Measurements from ENCODE around the gene EFR3B. TPM values are rescaled to one million over a fixed set of nuclear protein-coding genes. Genes with fewer than 3 reads are reported as not detected.

The EFR3B gene
- total and polyA plus RNA-seq, 10 of the 15 experiments (the other 5 are each of a cell fraction or from before 2014, with no cell fraction given), result 0.12 to 3.9 (median 1.8) TPM

DNA sequence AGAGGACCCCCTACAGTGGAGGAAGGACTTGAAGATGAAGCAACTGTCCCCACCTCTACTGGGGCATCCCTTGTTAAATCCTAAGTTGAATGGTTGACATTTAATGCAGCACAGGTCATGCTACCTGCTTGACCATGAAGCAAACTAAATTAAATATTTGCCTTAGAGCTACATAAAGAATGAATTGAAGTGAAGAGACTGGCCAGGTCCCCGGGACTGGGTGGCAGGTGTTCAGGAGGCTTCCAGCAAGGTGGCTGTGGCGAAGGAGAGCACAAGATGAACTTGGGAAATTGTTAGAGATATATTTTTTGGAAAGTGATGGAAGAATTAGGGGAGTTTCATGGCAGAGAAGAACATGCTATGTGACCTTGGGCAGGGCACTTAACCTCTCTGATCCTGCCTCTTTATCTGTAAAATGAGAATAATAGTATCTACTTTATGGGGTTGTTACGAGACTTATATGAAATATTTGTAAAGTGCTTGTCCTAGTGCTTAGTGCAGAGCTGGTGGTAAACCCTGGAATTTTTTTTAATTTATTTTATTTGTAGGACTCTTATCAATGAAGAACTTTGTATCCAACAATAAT lies 37.3 kb downstream of the EFR3B start:
- SMC1A ChIA-PET (ENCODE audit: uncharacterized antibody, unreplicated experiment), result no interaction called here
- no peak overlapping the region for H3K27ac ChIP-seq (ENCODE audit: control insufficient read depth, insufficient read depth)
- no peaks in the 10 kb centered on the region for H3K36me3 ChIP-seq (ENCODE audit: control insufficient read depth in 2 of 2, insufficient read depth in 2 of 2, low read length in 1 of 2)
- 0 out of 4 replicates have a peak, but pooled peaks cover 0 to 2% of the 10 kb centered on the region in 2 experiments for H3K27me3 ChIP-seq (replicated peaks in 1 of 2; ENCODE audit: control insufficient read depth in 2 of 2, insufficient read depth in 2 of 2, low read length in 1 of 2)
- ATAC-seq (no peak), DNase-seq (ENCODE audit: low read depth, low spot score) (no peak), FAIRE-seq (no peak)
- H3K79me2 ChIP-seq (ENCODE audit: control insufficient read depth, insufficient read depth, low read length), result no peaks in the 10 kb centered on the region
- H3K9me3 ChIP-seq (replicated peaks; ENCODE audit: control insufficient read depth, insufficient read depth, low read length), result no peaks in the 10 kb centered on the region
- no TSS peak for BruUV-seq (replicated peaks)
- no peak overlapping the region for H3K9ac ChIP-seq (ENCODE audit: control insufficient read depth, insufficient read depth, low read length)
- RAD21 ChIA-PET (ENCODE audit: unreplicated experiment), result no interaction called here
- no peak overlapping the region for H2AFZ ChIP-seq (ENCODE audit: control insufficient read depth, low read depth, low read length)
- intact Hi-C loops (cut with micrococcal nuclease; ENCODE audit: unreplicated experiment), result no loop called here
- H3K4me3 ChIP-seq, result no peak overlapping the region
- in situ Hi-C loops (cut with MboI), result no loop called here
- no peak overlapping the region for H3K4me2 ChIP-seq (ENCODE audit: control insufficient read depth, insufficient read depth)
- WGBS (ENCODE audit: insufficient coverage, insufficient replicate concordance, low lambda C conversion rate, missing lambda C conversion rate), result 71% methylated on average over 3 of the region's 3 CpGs
- POLR2A ChIA-PET, result no interaction called here
- peaks cover 8% of the 10 kb centered on the region for H3K4me1 ChIP-seq (ENCODE audit: control insufficient read depth, insufficient read depth, low read length)
- CTCF ChIA-PET, result no interaction called here
- no peaks in the 10 kb centered on the region for H4K20me1 ChIP-seq (ENCODE audit: control insufficient read depth, insufficient read depth)
- TF ChIP-seq RUNX3 (IDR thresholded peaks at IDR 0.05; ENCODE audit: low read length) (no peak), STAT1 (conservative IDR thresholded peaks at IDR 0.05) (no peak), SMAD5 (IDR thresholded peaks at IDR 0.05; ENCODE audit: low read depth) (no peak), FOS (IDR thresholded peaks at IDR 0.05; ENCODE audit: borderline replicate concordance, extremely low read depth, insufficient read length) (no peak), YY1 (IDR thresholded peaks at IDR 0.05; ENCODE audit: low read depth, low read length) (no peak), BHLHE40 (IDR thresholded peaks at IDR 0.05; ENCODE audit: borderline replicate concordance in 1 of 2, low read depth in 2 of 2, low read length in 1 of 2) (no peak), SMAD1 (IDR thresholded peaks at IDR 0.05; ENCODE audit: low read depth, partially characterized antibody) (no peak), JUNB (IDR thresholded peaks at IDR 0.05) (no peak), RFX5 (IDR thresholded peaks at IDR 0.05; ENCODE audit: low read depth, low read length) (no peak), HCFC1 (IDR thresholded peaks at IDR 0.05; ENCODE audit: low read length) (no peak)
- TF ChIP-seq, protein P1, sequence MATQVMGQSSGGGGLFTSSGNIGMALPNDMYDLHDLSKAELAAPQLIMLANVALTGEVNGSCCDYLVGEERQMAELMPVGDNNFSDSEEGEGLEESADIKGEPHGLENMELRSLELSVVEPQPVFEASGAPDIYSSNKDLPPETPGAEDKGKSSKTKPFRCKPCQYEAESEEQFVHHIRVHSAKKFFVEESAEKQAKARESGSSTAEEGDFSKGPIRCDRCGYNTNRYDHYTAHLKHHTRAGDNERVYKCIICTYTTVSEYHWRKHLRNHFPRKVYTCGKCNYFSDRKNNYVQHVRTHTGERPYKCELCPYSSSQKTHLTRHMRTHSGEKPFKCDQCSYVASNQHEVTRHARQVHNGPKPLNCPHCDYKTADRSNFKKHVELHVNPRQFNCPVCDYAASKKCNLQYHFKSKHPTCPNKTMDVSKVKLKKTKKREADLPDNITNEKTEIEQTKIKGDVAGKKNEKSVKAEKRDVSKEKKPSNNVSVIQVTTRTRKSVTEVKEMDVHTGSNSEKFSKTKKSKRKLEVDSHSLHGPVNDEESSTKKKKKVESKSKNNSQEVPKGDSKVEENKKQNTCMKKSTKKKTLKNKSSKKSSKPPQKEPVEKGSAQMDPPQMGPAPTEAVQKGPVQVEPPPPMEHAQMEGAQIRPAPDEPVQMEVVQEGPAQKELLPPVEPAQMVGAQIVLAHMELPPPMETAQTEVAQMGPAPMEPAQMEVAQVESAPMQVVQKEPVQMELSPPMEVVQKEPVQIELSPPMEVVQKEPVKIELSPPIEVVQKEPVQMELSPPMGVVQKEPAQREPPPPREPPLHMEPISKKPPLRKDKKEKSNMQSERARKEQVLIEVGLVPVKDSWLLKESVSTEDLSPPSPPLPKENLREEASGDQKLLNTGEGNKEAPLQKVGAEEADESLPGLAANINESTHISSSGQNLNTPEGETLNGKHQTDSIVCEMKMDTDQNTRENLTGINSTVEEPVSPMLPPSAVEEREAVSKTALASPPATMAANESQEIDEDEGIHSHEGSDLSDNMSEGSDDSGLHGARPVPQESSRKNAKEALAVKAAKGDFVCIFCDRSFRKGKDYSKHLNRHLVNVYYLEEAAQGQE (IDR thresholded peaks at IDR 0.05; ENCODE audit: low read depth, low read length), result no peak
- TF ChIP-seq, protein P2, sequence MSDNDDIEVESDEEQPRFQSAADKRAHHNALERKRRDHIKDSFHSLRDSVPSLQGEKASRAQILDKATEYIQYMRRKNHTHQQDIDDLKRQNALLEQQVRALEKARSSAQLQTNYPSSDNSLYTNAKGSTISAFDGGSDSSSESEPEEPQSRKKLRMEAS (IDR thresholded peaks at IDR 0.05; ENCODE audit: low read depth, low read length), result no peak
- TF ChIP-seq, protein P3, sequence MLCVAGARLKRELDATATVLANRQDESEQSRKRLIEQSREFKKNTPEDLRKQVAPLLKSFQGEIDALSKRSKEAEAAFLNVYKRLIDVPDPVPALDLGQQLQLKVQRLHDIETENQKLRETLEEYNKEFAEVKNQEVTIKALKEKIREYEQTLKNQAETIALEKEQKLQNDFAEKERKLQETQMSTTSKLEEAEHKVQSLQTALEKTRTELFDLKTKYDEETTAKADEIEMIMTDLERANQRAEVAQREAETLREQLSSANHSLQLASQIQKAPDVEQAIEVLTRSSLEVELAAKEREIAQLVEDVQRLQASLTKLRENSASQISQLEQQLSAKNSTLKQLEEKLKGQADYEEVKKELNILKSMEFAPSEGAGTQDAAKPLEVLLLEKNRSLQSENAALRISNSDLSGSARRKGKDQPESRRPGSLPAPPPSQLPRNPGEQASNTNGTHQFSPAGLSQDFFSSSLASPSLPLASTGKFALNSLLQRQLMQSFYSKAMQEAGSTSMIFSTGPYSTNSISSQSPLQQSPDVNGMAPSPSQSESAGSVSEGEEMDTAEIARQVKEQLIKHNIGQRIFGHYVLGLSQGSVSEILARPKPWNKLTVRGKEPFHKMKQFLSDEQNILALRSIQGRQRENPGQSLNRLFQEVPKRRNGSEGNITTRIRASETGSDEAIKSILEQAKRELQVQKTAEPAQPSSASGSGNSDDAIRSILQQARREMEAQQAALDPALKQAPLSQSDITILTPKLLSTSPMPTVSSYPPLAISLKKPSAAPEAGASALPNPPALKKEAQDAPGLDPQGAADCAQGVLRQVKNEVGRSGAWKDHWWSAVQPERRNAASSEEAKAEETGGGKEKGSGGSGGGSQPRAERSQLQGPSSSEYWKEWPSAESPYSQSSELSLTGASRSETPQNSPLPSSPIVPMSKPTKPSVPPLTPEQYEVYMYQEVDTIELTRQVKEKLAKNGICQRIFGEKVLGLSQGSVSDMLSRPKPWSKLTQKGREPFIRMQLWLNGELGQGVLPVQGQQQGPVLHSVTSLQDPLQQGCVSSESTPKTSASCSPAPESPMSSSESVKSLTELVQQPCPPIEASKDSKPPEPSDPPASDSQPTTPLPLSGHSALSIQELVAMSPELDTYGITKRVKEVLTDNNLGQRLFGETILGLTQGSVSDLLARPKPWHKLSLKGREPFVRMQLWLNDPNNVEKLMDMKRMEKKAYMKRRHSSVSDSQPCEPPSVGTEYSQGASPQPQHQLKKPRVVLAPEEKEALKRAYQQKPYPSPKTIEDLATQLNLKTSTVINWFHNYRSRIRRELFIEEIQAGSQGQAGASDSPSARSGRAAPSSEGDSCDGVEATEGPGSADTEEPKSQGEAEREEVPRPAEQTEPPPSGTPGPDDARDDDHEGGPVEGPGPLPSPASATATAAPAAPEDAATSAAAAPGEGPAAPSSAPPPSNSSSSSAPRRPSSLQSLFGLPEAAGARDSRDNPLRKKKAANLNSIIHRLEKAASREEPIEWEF (IDR thresholded peaks at IDR 0.05; ENCODE audit: insufficient replicate concordance, low read depth, low read length), result no peak
- TF ChIP-seq, protein P4, sequence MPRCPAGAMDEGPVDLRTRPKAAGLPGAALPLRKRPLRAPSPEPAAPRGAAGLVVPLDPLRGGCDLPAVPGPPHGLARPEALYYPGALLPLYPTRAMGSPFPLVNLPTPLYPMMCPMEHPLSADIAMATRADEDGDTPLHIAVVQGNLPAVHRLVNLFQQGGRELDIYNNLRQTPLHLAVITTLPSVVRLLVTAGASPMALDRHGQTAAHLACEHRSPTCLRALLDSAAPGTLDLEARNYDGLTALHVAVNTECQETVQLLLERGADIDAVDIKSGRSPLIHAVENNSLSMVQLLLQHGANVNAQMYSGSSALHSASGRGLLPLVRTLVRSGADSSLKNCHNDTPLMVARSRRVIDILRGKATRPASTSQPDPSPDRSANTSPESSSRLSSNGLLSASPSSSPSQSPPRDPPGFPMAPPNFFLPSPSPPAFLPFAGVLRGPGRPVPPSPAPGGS (IDR thresholded peaks at IDR 0.05; ENCODE audit: borderline replicate concordance, insufficient read depth, low read depth, low read length, poor library complexity, severe bottlenecking), result no peak
